Measurements from ENCODE around the gene LLGL2. TPM values are rescaled to one million over a fixed set of nuclear protein-coding genes. Genes with fewer than 3 reads are reported as not detected.

The LLGL2 gene
- polyA plus RNA-seq, 3 donors from 2014 or later, result 81.2 to 137 (median 84.4) TPM

DNA sequence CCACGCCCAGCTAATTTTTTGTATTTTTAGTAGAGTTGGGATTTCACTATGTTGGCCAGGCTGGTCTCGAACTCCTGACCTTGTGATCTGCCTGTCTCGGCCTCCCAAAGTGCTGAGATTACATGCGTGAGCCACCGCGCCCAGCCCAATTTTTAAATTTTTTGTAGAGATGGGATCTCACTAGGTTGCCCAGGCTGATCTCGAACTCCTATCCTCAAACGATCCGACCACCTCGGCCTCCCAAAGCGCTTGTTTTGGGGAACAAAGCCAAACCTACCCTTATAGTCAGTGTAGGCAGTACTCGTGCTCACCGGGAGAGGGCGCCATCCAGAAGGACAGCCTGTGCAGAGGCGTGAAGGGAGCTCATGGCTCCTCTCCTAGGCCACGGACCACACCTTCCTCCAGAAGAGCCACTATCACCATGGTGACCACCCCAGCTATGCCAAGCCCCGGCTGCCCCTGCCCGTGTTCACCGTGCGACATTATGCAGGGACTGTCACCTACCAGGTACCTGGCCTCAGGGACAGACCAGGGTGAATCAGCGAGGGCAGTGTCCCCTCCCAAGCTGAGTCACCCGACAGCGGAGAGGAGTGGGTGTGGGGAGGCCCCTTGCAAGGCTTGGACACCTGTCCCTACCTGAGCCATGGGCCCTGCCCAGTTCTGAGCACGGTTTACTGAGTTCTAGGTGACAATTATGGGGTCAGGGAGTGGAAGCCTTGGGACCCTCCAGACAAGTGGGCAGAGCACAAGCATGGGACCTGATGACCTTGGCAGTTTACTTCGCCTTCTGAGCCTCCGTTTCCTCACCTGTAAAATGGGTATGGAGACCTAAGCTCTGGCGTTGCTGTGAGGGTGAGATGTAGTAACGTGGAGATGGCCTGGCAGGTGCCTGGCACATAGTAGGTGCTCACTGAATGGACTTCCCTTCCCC is 75.8 kb downstream of the LLGL2 start:
- Mint-ChIP-seq H3K4me1 (peaks cover 0 to 5% of the 10 kb centered on the region in 2 donors), H3K9me3 (no peaks in the 10 kb centered on the region), H3K27me3 (ENCODE audit: low read depth in 3 of 3) (no peaks in the 10 kb centered on the region), H3K4me3 (no peak overlapping the region), H3K36me3 (no peaks in the 10 kb centered on the region), H3K27ac (no peak overlapping the region)
- peak; percentile 37 to 53 (median 52) for DNase-seq

- H3K27ac Mint-ChIP-seq, result no peak overlapping the region
- no peaks in the 10 kb centered on the region for H3K36me3 Mint-ChIP-seq
- peaks cover 0 to 5% of the 10 kb centered on the region in 2 donors for H3K4me1 Mint-ChIP-seq
- DNase-seq, result no peak
- no peaks in the 10 kb centered on the region for H3K9me3 Mint-ChIP-seq
- H3K27me3 Mint-ChIP-seq (ENCODE audit: low read depth in 3 of 3), result no peaks in the 10 kb centered on the region
- H3K4me3 Mint-ChIP-seq, result no peak overlapping the region
These were observed 77.1 kb downstream of the LLGL2 start for GRCh38 chr17:75602644-75603043.

- H3K9me3 Mint-ChIP-seq, result no peaks in the 10 kb centered on the region
- no peak overlapping the region for H3K4me3 Mint-ChIP-seq
- peak overlapping the region in 1 of 6 donors; percentile 10 for H3K27ac Mint-ChIP-seq
- no peaks in the 10 kb centered on the region for H3K27me3 Mint-ChIP-seq (ENCODE audit: low read depth in 3 of 3)
- DNase-seq, result no peak
- peaks cover 0 to 5% of the 10 kb centered on the region in 2 donors for H3K4me1 Mint-ChIP-seq
- H3K36me3 Mint-ChIP-seq, result no peaks in the 10 kb centered on the region
These were observed 77.6 kb downstream of the LLGL2 start for GRCh38 chr17:75603123-75603522.

DNA sequence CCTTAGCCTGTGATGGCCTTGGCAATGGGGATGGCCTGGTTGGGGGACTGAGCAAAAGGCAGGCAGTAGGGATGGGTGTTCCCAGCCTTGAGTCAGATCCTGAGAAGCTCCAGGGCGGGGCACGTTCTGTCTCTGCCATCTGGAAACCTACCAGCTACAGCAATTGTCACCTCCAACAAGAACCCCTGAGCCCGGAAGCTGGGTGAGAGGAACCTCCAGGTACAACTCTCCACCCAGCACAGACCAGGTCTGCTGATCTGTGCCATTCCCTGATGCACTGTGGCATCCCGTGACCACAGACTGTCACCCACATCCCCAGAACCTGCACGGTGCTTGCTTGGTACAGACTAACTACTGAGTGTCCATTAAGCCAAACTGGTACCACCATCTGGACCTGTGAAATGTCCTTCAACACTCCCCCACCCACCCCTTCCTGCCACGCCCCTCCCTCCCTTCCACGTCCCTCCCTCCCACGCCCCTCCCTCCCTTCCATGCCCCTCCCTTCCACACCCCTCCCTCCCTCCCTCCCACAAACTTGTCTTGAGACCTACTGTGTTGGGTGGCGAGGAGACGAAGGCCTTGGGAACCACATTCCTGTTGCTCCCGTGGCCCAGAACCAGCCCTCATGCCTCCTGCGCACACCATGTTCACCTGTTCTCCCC is 78.7 kb downstream of the LLGL2 start:
- no peaks in the 10 kb centered on the region for H3K36me3 Mint-ChIP-seq
- H3K4me1 Mint-ChIP-seq, result peaks cover 0 to 5% of the 10 kb centered on the region in 2 donors
- no peak overlapping the region for H3K27ac Mint-ChIP-seq
- H3K27me3 Mint-ChIP-seq (ENCODE audit: low read depth in 3 of 3), result no peaks in the 10 kb centered on the region
- H3K9me3 Mint-ChIP-seq, result no peaks in the 10 kb centered on the region
- H3K4me3 Mint-ChIP-seq, result no peak overlapping the region
- DNase-seq, result no peak

DNA sequence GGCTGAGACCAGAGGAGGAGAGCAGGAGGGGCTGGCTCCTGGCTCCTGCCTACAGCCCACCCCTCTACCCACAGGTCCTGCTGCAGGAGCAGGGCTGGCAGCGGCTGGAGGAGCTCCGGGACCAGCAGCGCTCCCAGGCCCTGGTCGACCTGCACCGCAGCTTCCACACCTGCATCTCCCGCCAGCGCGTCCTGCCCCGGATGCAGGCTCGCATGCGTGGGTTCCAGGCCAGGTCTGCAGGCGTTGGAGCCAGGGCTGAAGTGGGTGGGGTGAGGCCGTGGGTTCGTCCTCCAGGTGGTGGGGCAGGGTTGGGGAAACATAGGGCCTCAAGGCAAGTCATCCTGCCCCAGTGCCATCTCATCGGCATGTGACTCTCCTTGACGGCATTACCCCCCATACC is 80.3 kb downstream of the LLGL2 start:
- peaks cover 0 to 3% (median 0%) of the 10 kb centered on the region in 3 donors for H3K27me3 Mint-ChIP-seq (ENCODE audit: low read depth in 3 of 3)
- DNase-seq, result no peak
- H3K9me3 Mint-ChIP-seq, result no peaks in the 10 kb centered on the region
- no peak overlapping the region for H3K27ac Mint-ChIP-seq
- H3K4me1 Mint-ChIP-seq, result peaks cover 0 to 5% of the 10 kb centered on the region in 2 donors
- no peak overlapping the region for H3K4me3 Mint-ChIP-seq
- no peaks in the 10 kb centered on the region for H3K36me3 Mint-ChIP-seq

DNA sequence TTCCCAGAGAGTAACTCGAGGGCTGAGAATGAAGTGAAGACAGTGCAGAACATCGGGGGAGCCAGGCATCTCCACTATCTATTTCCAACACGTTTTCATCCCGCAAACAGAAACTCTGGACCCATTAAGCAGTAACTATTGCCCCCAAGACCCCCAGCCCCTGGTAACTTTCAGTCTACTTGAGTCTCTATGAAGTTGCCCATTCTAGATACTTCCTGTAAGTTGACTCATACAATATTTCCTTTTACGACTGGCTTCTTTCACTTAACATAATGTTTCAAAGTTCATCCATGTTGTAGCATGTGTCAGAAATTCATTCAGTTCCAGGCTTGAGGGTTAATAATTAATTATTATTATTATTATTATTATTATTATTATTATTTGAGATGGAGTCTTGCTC is 81.6 kb downstream of the LLGL2 start:
- Mint-ChIP-seq H3K36me3 (no peaks in the 10 kb centered on the region), H3K9me3 (no peaks in the 10 kb centered on the region), H3K27me3 (ENCODE audit: low read depth in 3 of 3) (peaks cover 0 to 3% (median 2%) of the 10 kb centered on the region in 3 donors), H3K27ac (peak overlapping the region in 2 of 6 donors; percentile 51 to 85), H3K4me1 (peaks cover 0 to 3% of the 10 kb centered on the region in 2 donors), H3K4me3 (no peak overlapping the region)
- DNase-seq, result no peak

DNA sequence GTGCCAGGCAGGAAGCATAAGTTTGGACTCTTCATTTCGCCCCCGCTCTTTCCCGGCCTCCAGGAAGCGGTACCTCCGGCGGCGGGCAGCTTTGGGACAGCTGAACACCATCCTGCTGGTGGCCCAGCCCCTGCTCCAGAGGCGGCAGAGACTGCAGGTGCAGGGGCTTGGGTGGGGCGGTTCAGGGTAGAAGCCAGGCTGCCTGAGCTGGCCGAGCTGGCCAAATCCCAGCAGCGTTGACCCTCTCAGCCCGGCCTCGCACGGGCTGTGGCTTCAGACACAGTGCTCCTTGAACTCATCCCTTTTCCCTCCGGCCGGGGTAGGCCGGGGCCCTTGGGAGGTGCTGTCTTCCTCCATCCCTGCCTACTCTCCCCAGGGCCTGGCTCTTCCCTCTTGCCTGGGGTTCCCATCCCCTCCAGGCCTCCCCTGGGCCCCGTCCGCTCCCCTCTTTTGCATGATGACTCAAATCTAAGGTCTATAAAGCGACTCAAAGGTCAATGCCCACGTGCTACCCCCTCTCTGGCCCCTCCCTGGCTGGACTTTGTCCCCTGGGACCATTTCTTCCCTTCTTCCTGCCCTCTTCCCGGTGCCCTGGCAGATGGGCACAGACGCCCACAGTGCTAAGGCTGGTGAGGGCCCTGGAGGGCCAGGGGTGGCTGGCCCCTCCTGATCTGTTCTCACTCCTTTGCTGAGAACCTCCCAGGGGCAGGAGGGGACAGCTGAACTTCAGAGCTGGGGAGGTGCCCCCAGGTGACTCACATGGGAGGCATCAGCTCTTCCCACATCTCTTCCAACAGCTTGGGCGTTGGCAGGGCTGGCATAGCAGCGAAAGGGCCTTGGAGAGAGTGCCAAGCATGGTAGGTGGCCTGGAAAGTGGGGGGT is 84.8 kb downstream of the LLGL2 start:
- Mint-ChIP-seq H3K4me1 (no peaks in the 10 kb centered on the region), H3K27me3 (ENCODE audit: low read depth in 3 of 3) (peaks cover 0 to 3% (median 2%) of the 10 kb centered on the region in 3 donors), H3K4me3 (no peak overlapping the region), H3K9me3 (no peaks in the 10 kb centered on the region), H3K36me3 (no peaks in the 10 kb centered on the region), H3K27ac (no peak overlapping the region)
- DNase-seq, result no peak

- DNase-seq, result no peak
- Mint-ChIP-seq H3K4me1 (no peaks in the 10 kb centered on the region), H3K27ac (peak overlapping the region in 2 of 6 donors; percentile 8 to 45), H3K36me3 (no peaks in the 10 kb centered on the region), H3K27me3 (ENCODE audit: low read depth in 3 of 3) (peaks cover 0 to 5% (median 2%) of the 10 kb centered on the region in 3 donors), H3K4me3 (no peak overlapping the region), H3K9me3 (no peaks in the 10 kb centered on the region)
These were observed 86.4 kb downstream of the LLGL2 start for GRCh38 chr17:75611851-75612429.

- Mint-ChIP-seq H3K9me3 (no peaks in the 10 kb centered on the region), H3K27ac (no peak overlapping the region), H3K27me3 (ENCODE audit: low read depth in 3 of 3) (peaks cover 0 to 5% (median 2%) of the 10 kb centered on the region in 3 donors), H3K4me3 (no peak overlapping the region), H3K36me3 (no peaks in the 10 kb centered on the region), H3K4me1 (no peaks in the 10 kb centered on the region)
- DNase-seq, result no peak
These were observed 87.6 kb downstream of the LLGL2 start for GRCh38 chr17:75612906-75613626.

DNA sequence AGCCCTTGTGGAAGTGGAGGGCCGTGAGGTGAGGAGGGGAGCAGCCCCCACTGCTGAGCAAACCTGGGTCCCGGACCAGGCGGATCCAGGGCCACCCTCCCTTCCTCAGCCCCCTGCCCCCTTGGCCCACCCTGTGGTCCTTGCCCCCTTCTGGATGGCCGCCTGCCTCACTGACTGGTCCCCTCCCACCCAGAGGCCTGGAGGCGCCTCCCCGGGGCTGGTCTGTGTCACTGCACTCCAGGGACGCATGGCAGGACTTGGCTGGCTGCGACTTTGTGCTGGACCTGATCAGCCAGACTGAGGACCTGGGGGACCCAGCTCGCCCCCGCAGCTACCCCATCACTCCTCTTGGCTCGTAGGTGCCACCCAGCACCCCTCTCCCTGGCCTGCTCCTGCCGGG is 88.5 kb downstream of the LLGL2 start:
- no peaks in the 10 kb centered on the region for H3K9me3 Mint-ChIP-seq
- H3K36me3 Mint-ChIP-seq, result no peaks in the 10 kb centered on the region
- no peaks in the 10 kb centered on the region for H3K4me1 Mint-ChIP-seq
- peaks cover 0 to 5% (median 2%) of the 10 kb centered on the region in 3 donors for H3K27me3 Mint-ChIP-seq (ENCODE audit: low read depth in 3 of 3)
- no peak overlapping the region for H3K27ac Mint-ChIP-seq
- no peak for DNase-seq
- no peak overlapping the region for H3K4me3 Mint-ChIP-seq

DNA sequence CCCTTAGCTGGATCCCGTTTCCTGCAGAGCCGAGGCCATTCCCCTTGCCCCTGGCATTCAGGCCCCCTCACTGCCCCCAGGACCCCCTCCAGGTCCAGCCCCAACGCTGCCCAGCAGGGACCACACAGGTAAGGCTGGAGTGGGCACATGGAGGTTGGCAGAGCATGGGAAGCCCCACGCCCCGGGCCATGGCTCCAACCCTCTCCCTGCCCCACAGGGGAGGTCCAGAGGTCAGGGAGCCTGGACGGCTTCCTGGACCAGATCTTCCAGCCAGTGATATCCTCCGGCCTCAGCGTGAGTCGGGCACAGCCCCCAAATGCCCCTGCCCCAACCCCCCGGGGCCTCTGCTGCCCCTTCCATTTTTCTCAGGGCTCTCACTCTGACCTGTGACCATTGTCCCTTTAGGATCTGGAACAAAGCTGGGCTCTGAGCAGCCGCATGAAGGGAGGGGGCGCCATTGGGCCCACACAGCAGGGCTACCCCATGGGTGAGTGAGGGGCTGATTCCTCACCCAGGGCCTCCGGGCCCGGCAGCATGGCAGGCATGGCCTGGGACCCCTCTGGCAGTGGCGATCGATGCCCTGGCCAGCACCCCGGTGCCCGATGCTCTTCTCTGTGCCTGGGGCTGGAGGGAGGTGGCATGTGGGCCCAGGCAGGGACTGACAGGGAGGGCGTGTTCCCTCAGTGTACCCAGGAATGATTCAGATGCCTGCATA is 89.2 kb downstream of the LLGL2 start:
- Mint-ChIP-seq H3K9me3 (peaks cover 0 to under 1% (median 0%) of the 10 kb centered on the region in 6 donors), H3K27me3 (ENCODE audit: low read depth in 3 of 3) (peaks cover 0 to 6% (median 3%) of the 10 kb centered on the region in 3 donors), H3K27ac (no peak overlapping the region)

GRCh38 chr17:75615301-75615700 is 89.8 kb downstream of the LLGL2 start:
- no peaks in the 10 kb centered on the region for H3K4me1 Mint-ChIP-seq
- peaks cover 0 to 1% (median 0%) of the 10 kb centered on the region in 6 donors for H3K9me3 Mint-ChIP-seq
- peaks cover 0 to 6% (median 1%) of the 10 kb centered on the region in 3 donors for H3K27me3 Mint-ChIP-seq (ENCODE audit: low read depth in 3 of 3)

More for the DNA sequence above, 89.2 kb downstream of the LLGL2 start:
- Mint-ChIP-seq H3K4me1 (no peaks in the 10 kb centered on the region), H3K4me3 (no peak overlapping the region), H3K36me3 (no peaks in the 10 kb centered on the region)
- no peak for DNase-seq

More at GRCh38 chr17:75615301-75615700, 89.8 kb downstream of the LLGL2 start:
- no peak overlapping the region for H3K4me3 Mint-ChIP-seq
- DNase-seq, result no peak
- no peak overlapping the region for H3K27ac Mint-ChIP-seq
- H3K36me3 Mint-ChIP-seq, result no peaks in the 10 kb centered on the region
